CD4-positive, alpha-beta T cell treated with Interleukin-15 for 4 hours (primary cell): ENCODE measurements around the gene SPACA1.
A peak's percentile ranks its signal among the peaks of the same experiment; 100 is the strongest.
"Not testable (repeated sequence)": the region's sequence is repeated elsewhere in the genome, so short reads cannot be mapped to it uniquely, and the experiment has no call there.

Source experiments
- DNase-seq: peaks from one replicate; pipeline ENCODE4 v3.0.0-alpha.2; 2020; ENCODE audit warnings: low spot score

Gene SPACA1

GRCh38 chr6:88047510-88048150 lies at the start of gene SPACA1:
Gene SPACA1, plus strand, starts transcription at chr6:88047841. Its CDS starts 65 bp downstream, at chr6:88047906.
- DNase-seq: no peak

- no peak for DNase-seq
These were observed 46.9 kb upstream of the SPACA1 start for GRCh38 chr6:88000713-88001112.

- DNase-seq: not testable (repeated sequence)
These were observed 46.4 kb upstream of the SPACA1 start for GRCh38 chr6:88001279-88001678.

GRCh38 chr6:88004707-88005106 lies 42.9 kb upstream of the SPACA1 start:
- no peak for DNase-seq

GRCh38 chr6:88006557-88006956 lies 41.1 kb upstream of the SPACA1 start:
- no peak for DNase-seq

- no peak for DNase-seq
These were observed 39.2 kb upstream of the SPACA1 start for GRCh38 chr6:88008411-88008810.

- DNase-seq: no peak
These were observed 38.8 kb upstream of the SPACA1 start for GRCh38 chr6:88008831-88009231.

GRCh38 chr6:88013015-88013414 lies 34.6 kb upstream of the SPACA1 start:
- DNase-seq: peak; percentile 19

GRCh38 chr6:88013554-88013953 lies 34.1 kb upstream of the SPACA1 start:
- DNase-seq: no peak

- no peak for DNase-seq
These were observed 27.2 kb upstream of the SPACA1 start for GRCh38 chr6:88020439-88020838.

GRCh38 chr6:88024696-88025095 lies 22.9 kb upstream of the SPACA1 start:
- DNase-seq: no peak

- DNase-seq: no peak
These were observed 16.1 kb upstream of the SPACA1 start for GRCh38 chr6:88031550-88031949.

- no peak for DNase-seq
These were observed 3.1 kb upstream of the SPACA1 start for GRCh38 chr6:88044530-88044929.

GRCh38 chr6:88045521-88046136 lies 2.0 kb upstream of the SPACA1 start:
- DNase-seq: no peak

GRCh38 chr6:88048578-88048977 lies 937 bp downstream of the SPACA1 start:
- no peak for DNase-seq

- no peak for DNase-seq
These were observed 2.6 kb downstream of the SPACA1 start for GRCh38 chr6:88050140-88050818.

- DNase-seq: no peak
These were observed 11.6 kb downstream of the SPACA1 start for GRCh38 chr6:88059191-88059590.

GRCh38 chr6:88062376-88062775 lies 14.7 kb downstream of the SPACA1 start:
- no peak for DNase-seq

- DNase-seq: no peak
These were observed 24.8 kb downstream of the SPACA1 start for GRCh38 chr6:88072462-88072861.

GRCh38 chr6:88074791-88075190 lies 27.1 kb downstream of the SPACA1 start:
- no peak for DNase-seq

- no peak for DNase-seq
These were observed 29.7 kb downstream of the SPACA1 start for GRCh38 chr6:88077305-88077704.

- DNase-seq: no peak
These were observed 39.2 kb downstream of the SPACA1 start for GRCh38 chr6:88086792-88087191.

GRCh38 chr6:88089708-88090107 lies 42.1 kb downstream of the SPACA1 start:
- DNase-seq: no peak
